HepG2 (cell line): ENCODE results near the gene RPH3AL. TPM values are rescaled to one million over a fixed set of nuclear protein-coding genes. Genes with fewer than 3 reads are reported as not detected.

Experiments
- ATAC-seq: fragments of 200-7000 bp; cut with Tn5 transposase; 3 replicates; pipeline ENCODE4 v1.9.1; 2020; ENCODE audit warnings: mild to moderate bottlenecking, moderate library complexity
- BruUV-seq: library from RNA; stranded (reverse); fragments of 400-500 nt; replicated peaks from 2 replicates; lab custom pipeline; 2021; lab: Mats Ljungman, UMichigan
- CTCF ChIA-PET: fragments of 300-600 bp; formaldehyde crosslinking; extraction: SDS; loops from one replicate; lab custom pipeline; 2021; ENCODE audit warnings: low total read pairs, inconsistent platforms, low intra/inter-chr PET ratio; lab: Yijun Ruan, JAX
- POLR2A ChIA-PET: fragments of 350-600 bp; sonication (Branson Sonifier 250); formaldehyde crosslinking; loops from one replicate; lab custom pipeline; 2020; ENCODE audit warnings: antibody characterized with exemption, inconsistent platforms; lab: Yijun Ruan, JAX
- DNase-seq: peaks from one replicate; pipeline ENCODE4 v3.0.0-alpha.2; 2015; ENCODE audit warnings: low spot score
- FAIRE-seq: peaks from 3 replicates; lab custom pipeline; 2011; peaks lifted over from hg19 to GRCh38; lab: Jason Lieb, UNC
- H2AFZ ChIP-seq: one replicate; pipeline ENCODE4 v1.6.1; 2011; ENCODE audit warnings: low read length, inconsistent platforms
- H3K27ac ChIP-seq: fragments of 300-600 bp; 3 replicates; pipeline ENCODE4 v1.8.0; 2011; ENCODE audit warnings: mixed run types, mild to moderate bottlenecking, mixed read lengths, low read length, inconsistent platforms; ENCODE audit not compliant: insufficient read depth; ENCODE audit errors: extremely low read length
- H3K27me3 ChIP-seq, 2 experiments: fragments of 200-600 bp in 1 of 2; 2 replicates in 1 of 2; 3 replicates in 1 of 2; pipeline versions ENCODE4 v1.6.0 to v1.8.0; 2011; ENCODE audit warnings: low read length in 2 of 2, mild to moderate bottlenecking in 2 of 2, moderate library complexity in 2 of 2, inconsistent platforms in 1 of 2; ENCODE audit not compliant: insufficient read depth in 2 of 2, control insufficient read depth in 1 of 2
- H3K36me3 ChIP-seq, 2 experiments: fragments of 200-600 bp in 1 of 2; replicated peaks in 1 of 2; 2 replicates in 1 of 2; 3 replicates in 1 of 2; pipeline versions ENCODE4 v1.5.1 to v1.8.0; 2011; ENCODE audit warnings: low read length in 2 of 2, inconsistent platforms in 1 of 2; ENCODE audit not compliant: insufficient read depth in 2 of 2, control insufficient read depth in 1 of 2
- H3K4me1 ChIP-seq: 2 replicates; pipeline ENCODE4 v1.5.1; 2012; ENCODE audit warnings: low read length, inconsistent platforms; ENCODE audit not compliant: insufficient read depth
- H3K4me2 ChIP-seq: 2 replicates; pipeline ENCODE4 v1.6.0; 2011; ENCODE audit warnings: low read depth, low read length, inconsistent platforms
- H3K4me3 ChIP-seq, 3 experiments: fragments of 200-600 bp in 1 of 3; sonication (generic), shearing (Covaris generic) in 1 of 3; replicated peaks in 1 of 3; 2 replicates each; pipeline ENCODE4 v1.5.1; 2011 to 2016; ENCODE audit warnings: low read length in 3 of 3, inconsistent platforms in 2 of 3, low read depth in 2 of 3, mild to moderate bottlenecking in 2 of 3, control low read depth in 1 of 3, mixed read lengths in 1 of 3; ENCODE audit not compliant: insufficient read depth in 1 of 3
- H3K79me2 ChIP-seq: one replicate; pipeline ENCODE4 v1.6.1; 2011; ENCODE audit warnings: low read length, inconsistent platforms; ENCODE audit not compliant: insufficient read depth
- H3K9ac ChIP-seq: 2 replicates; pipeline ENCODE4 v1.6.0; 2011; ENCODE audit warnings: mild to moderate bottlenecking, low read depth, low read length, inconsistent platforms; ENCODE audit not compliant: insufficient read depth
- H3K9me3 ChIP-seq: 2 replicates; pipeline ENCODE4 v1.5.1; 2012; ENCODE audit warnings: mild to moderate bottlenecking, low read length
- H4K20me1 ChIP-seq: 2 replicates; pipeline ENCODE4 v1.6.0; 2011; ENCODE audit warnings: inconsistent platforms, mild to moderate bottlenecking, low read length, moderate library complexity; ENCODE audit not compliant: insufficient read depth
- CCDC6 ChIP-seq: sonication (generic); formaldehyde crosslinking; IDR thresholded peaks from 2 replicates; pipeline ENCODE4 v1.8.1; 2022; ENCODE audit warnings: mild to moderate bottlenecking, missing genetic modification reagents, moderate library complexity
- CENPX ChIP-seq: sonication (generic); formaldehyde crosslinking; IDR thresholded peaks from 2 replicates; pipeline ENCODE4 v1.9.0; 2021; ENCODE audit warnings: mild to moderate bottlenecking, missing genetic modification reagents, moderate library complexity
- FOXC1 ChIP-seq: sonication (generic); formaldehyde crosslinking; IDR thresholded peaks from 2 replicates; pipeline ENCODE4 v1.8.0; 2022; ENCODE audit warnings: mild to moderate bottlenecking, missing genetic modification reagents, borderline replicate concordance
- FOXP1 ChIP-seq, 2 experiments: fragments of 450-650 bp in 1 of 2; IDR thresholded peaks; 2 replicates each; pipeline ENCODE4 v1.6.1; 2017 to 2018; ENCODE audit warnings: antibody characterized with exemption in 1 of 2
- HNF4A ChIP-seq: sonication (generic); formaldehyde crosslinking; IDR thresholded peaks from 2 replicates; pipeline ENCODE4 v1.4.0; 2020; ENCODE audit warnings: missing genetic modification reagents
- JUN ChIP-seq: sonication (generic); formaldehyde crosslinking; IDR thresholded peaks from 2 replicates; pipeline ENCODE4 v1.4.0; 2020; ENCODE audit warnings: mild to moderate bottlenecking, missing genetic modification reagents
- KLF12 ChIP-seq: sonication (generic); formaldehyde crosslinking; IDR thresholded peaks from 2 replicates; pipeline ENCODE4 v1.4.0; 2020; ENCODE audit warnings: missing genetic modification reagents, borderline replicate concordance
- MXD1 ChIP-seq: sonication (generic); formaldehyde crosslinking; IDR thresholded peaks from 2 replicates; pipeline ENCODE4 v1.4.0; 2020; ENCODE audit warnings: mild to moderate bottlenecking, missing genetic modification reagents
- ZNF598 ChIP-seq: sonication (generic); formaldehyde crosslinking; IDR thresholded peaks from 2 replicates; pipeline ENCODE4 v1.5.1; 2020; ENCODE audit warnings: mild to moderate bottlenecking, missing genetic modification reagents, borderline replicate concordance
- ZNF740 ChIP-seq: sonication (generic); formaldehyde crosslinking; IDR thresholded peaks from 2 replicates; pipeline ENCODE4 v1.4.0; 2020; ENCODE audit warnings: missing genetic modification reagents
- ZNF766 ChIP-seq: sonication (generic); formaldehyde crosslinking; IDR thresholded peaks from 2 replicates; pipeline ENCODE4 v1.5.0; 2020; ENCODE audit warnings: missing genetic modification reagents, borderline replicate concordance
- WGBS: methylation state at CpG from one replicate; pipeline ENCODE4 v1.1.6; 2017; ENCODE audit warnings: low lambda C conversion rate; 5-methylcytosine and 5-hydroxymethylcytosine counted together
- in situ Hi-C: cut with HindIII; loops from 2 replicates; pipeline ENCODE4 v1.10.0; 2017; ENCODE audit warnings: low pct_unique_long_range_greater_than_20kb; ENCODE audit not compliant: extremely low pct_ligation_motif_present
- intact Hi-C: fragments of 100-400 bp; cut with micrococcal nuclease; formaldehyde crosslinking; loops from one replicate; pipeline ENCODE4 v1.10.0; 2022; ENCODE audit not compliant: unreplicated experiment
- polyA plus RNA-seq, 8 experiments: library from polyadenylated mRNA; depleted of rRNA in 3 of 8; stranded (reverse) in 7 of 8; unstranded in 1 of 8; fragments of >200 nt; fragmentation: Illumina TruSeq in 4 of 8; extraction: Trizol in 4 of 8; gene quantifications; 2 replicates each; pipeline versions ENCODE4 v1.2.1 to v1.2.3, GENCODE V29; 2011 to 2016; ENCODE audit warnings: low read depth in 4 of 8, missing spikeins in 1 of 8, mixed read lengths in 1 of 8; ENCODE audit not compliant: insufficient read depth in 1 of 8
- total RNA-seq, 5 experiments: library from RNA; depleted of rRNA; stranded (reverse); fragments of >200 nt; fragmentation: Illumina TruSeq; extraction: Trizol; gene quantifications; 2 replicates each; pipeline ENCODE4 v1.2.3, GENCODE V29; 2016; ENCODE audit warnings: low read depth in 1 of 5

Gene RPH3AL
- total and polyA plus RNA-seq, 2 of the 13 experiments (the other 11 are each of a cell fraction or from before 2014, with no cell fraction given), result 7.8 to 16.4 TPM

- Histone ChIP-seq H4K20me1 (no peaks in the 10 kb centered on the region), H3K9ac (0 out of 2 replicates have a peak overlapping the region, but pooled peaks have one; percentile 27), H3K9me3 (no peaks in the 10 kb centered on the region), H2AFZ (no peak overlapping the region), H3K4me1 (peaks cover 57% of the 10 kb centered on the region), H3K27ac (no peak overlapping the region), H3K79me2 (no peaks in the 10 kb centered on the region), H3K27me3 (0 out of 5 replicates have a peak, but pooled peaks cover 0 to 1% of the 10 kb centered on the region in 2 experiments), H3K4me3 (peak overlapping the region in 2 of 3 experiments; percentile 57 to 70; a peak in 3 of 6 replicates), H3K4me2 (no peak overlapping the region), H3K36me3 (no peaks in the 10 kb centered on the region)
- in situ Hi-C loops (no loop called here), intact Hi-C loops (no loop called here)
- ATAC-seq (no peak; the same call in 2 of the 3 replicates), FAIRE-seq (no peak), DNase-seq (no peak)
- WGBS, result no CpG with 5 or more reads among the region's 42 CpGs
- ChIA-PET POLR2A (interaction anchor here (1.0 to 1.1 kb wide), 2 partner anchors 33 to 35 kb away, joined by 3 to 4 read pairs; partner anchors contain the start of gene RPH3AL), CTCF (interaction anchor here (1.7 to 2.6 kb wide), 2 partner anchors 77 to 221 kb away, joined by 5 to 15 read pairs; no protein-coding TSS in a partner anchor)
- BruUV-seq, result no TSS peak
- no peak for TF ChIP-seq JUN (CRISPR knock-in tag)
- TF ChIP-seq MXD1 (CRISPR knock-in tag), result no peak
- no peak for TF ChIP-seq FOXP1 (IDR thresholded peaks at IDR 0.05)
- no peak for TF ChIP-seq FOXP1 (CRISPR knock-in tag; IDR thresholded peaks at IDR 0.05)
- TF ChIP-seq ZNF598 (CRISPR knock-in tag), result no peak
- 0 out of 2 replicates have a peak, but pooled peaks have one; percentile 7 for TF ChIP-seq FOXC1 (CRISPR knock-in tag)
- no peak for TF ChIP-seq HNF4A (CRISPR knock-in tag)
- TF ChIP-seq CENPX (CRISPR knock-in tag), result no peak
- TF ChIP-seq CCDC6 (CRISPR knock-in tag), result 0 out of 2 replicates have a peak, but pooled peaks have one; percentile 12
- no peak for TF ChIP-seq ZNF766
- TF ChIP-seq ZNF740 (CRISPR knock-in tag), result 0 out of 2 replicates have a peak, but pooled peaks have one; percentile 16
- peak; percentile 35; the same call in 1 of the 2 replicates for TF ChIP-seq KLF12
Observed at GRCh38 chr17:385836-386140, 33.2 kb upstream of the RPH3AL start.
